UCSD-AML1 (cell line): ENCODE results near the gene HOXD9.

Experiments used
- DNase-seq: peaks from one replicate; lab custom pipeline; 2025; ENCODE audit not compliant: unreplicated experiment; lab: John Stamatoyannopoulos, UW

HOXD9 gene

DNA sequence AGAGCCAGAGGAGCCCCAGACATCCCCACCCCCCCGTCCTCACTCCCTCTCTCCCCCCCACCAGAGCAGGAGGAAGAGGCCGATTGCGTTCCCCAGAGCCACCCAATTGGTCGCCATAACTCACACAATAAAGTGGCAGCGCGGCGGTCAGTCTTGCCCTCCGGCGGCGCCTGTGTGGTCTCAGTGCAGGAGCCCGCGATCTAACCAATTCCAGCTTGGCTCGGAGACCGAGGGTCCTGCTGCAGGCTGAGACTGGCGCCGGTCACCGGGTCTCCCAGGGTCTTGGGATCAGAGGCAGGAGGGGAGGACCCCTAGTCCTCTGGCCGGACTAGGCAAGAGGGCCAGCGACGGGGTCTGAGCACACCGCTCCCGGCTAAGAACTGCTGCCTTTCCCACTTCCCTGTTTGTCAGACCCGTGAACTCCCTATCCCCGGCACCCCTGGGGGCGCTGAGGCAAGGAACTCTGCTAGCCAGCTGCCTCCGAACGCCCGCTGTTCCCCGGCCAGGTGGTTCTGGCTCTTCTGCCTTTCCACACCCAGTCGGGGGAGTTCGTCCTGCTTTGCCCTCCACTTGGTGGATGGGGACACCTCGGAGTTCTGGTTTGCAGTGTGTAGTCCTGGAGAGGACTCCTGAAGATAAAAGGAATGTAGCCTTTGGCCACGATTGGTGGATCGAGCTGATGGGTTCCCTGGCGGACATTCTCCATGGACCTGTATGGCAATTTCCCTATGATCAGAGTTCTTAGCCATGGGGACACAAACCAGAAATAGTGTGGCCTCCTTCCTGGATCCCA, 24.0 kb upstream of the HOXD9 start:
- DNase-seq = no peak

DNA sequence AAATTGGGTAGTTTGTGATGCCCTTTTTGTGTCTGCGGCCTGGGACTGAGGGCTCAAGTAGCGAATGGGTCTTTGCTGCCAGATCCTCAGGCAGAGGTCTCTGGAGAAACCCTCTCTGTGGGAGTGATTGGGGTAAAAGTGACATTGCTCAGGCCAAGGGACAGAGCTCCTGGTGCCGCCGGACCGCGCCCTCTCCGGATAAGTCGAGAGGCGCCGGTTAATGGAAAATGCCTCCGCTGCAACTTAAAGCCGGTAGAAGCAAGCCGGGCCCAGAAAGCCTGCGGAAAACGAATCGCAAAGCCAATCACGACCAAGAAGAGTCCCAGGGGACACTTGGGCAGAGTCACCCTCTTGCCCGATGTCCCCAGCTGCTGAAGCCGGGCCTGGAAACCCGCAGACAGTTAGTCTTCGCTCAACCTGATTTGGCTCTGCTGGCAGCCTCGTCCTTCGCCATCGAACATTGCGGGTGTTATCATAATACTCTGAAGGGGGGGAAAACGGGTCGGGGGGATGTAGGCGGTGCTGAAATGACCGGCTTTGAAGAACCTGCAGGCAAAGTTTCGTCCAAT, 23.3 kb upstream of the HOXD9 start:
- DNase-seq = no peak

DNA sequence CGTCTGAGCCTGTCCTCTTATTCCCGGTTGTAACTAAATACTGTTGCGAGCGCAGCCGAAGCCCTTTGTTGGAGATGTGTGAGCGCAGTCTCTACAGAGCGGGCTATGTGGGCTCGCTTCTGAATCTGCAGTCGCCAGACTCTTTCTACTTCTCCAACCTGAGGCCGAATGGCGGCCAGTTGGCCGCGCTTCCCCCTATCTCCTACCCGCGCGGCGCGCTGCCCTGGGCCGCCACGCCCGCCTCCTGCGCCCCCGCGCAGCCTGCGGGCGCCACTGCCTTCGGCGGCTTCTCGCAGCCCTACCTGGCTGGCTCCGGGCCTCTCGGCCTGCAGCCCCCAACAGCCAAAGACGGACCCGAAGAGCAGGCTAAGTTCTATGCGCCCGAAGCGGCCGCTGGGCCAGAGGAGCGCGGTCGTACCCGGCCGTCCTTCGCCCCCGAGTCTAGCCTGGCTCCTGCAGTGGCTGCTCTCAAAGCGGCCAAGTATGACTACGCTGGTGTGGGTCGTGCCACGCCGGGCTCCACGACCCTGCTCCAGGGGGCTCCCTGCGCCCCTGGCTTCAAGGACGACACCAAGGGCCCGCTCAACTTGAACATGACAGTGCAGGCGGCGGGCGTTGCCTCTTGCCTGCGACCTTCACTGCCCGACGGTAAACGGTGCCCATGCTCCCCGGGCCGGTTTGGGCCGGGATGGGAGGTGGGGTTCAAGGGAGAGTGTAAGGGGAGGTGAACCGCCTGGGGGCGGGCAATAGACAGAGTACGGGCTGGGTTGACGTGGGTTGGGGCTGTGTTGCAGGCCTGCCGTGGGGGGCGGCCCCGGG, 22.6 kb upstream of the HOXD9 start, which contains the start of gene HOXD12:
Gene HOXD12 (plus strand): TSS at position 68 of the 819 bp plus-strand sequence. CDS start 7 bp downstream, at position 75.
- no peak for DNase-seq

DNA sequence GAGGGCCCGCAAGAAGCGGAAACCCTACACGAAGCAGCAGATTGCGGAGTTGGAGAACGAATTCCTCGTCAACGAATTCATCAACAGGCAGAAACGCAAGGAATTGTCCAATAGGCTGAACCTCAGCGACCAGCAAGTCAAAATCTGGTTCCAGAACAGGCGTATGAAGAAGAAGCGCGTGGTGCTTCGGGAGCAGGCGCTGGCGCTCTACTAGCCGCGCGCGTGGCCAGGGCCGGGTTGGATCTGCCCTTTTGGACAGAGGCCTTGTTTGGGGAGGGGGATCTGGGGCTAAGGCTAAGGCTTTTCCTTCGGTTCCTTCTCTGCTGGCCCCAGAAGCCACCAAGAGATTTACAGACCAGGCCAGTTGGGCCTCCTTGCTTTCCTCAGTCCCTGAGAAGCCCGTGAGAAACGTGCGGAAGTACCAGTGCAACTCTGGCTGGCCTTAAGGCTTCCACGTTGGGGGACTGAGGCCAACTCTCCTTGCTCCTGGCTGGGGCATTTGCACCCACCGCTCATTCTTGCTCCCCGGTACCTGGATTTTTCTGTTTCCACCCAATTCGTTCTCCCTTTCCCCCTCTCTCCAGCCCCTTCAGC, 21.9 kb upstream of the HOXD9 start:
- DNase-seq = no peak

DNA sequence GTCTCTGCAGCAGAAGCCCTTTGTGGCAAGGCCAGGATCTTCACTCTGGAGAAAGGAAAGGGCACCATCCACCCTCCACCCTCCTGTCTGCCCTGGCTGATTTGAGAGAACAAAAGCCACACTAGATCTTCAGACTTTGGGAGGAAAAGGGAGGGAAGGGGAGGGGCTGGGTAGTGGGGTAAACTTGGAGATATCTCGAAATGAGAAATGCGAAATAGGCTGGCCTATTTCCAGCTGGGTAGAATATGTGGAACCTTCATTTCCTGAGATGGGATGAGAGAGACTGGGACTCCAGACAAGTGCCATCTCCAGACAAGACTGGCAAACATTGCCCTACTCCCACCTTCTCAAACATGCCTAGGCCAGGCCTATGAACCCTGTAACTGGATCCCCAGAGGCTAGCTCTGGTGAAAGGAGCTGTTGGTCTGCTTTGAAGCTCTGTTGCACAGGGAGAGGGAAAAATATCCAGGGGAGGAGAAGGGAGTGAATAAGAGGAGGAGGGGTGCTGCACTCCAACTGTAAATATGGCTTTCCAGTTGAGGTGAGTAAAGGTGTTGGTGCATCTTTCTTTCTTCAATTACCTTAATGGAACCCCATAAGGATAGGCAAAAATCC, 21.2 kb upstream of the HOXD9 start:
- no peak for DNase-seq

DNA sequence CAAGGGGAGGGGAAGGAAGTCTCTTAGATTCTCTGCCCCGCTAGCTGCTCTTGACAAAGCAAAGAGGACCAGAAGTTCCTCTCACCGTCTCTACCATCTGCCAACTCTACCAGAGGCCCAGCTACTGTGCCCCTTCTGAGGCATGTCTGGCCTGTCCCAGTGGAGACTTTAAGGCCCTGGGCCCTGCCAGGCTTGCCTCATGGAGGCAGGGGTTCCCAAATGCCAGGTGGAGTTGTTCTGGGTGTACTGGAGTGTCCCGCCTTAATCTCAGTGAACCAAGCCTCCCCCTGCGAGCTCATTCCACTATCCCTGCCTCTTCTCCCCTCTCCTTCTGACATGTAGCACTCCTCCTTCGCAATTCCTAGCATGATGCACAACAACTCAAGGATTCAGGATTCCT, 20.7 kb upstream of the HOXD9 start:
- DNase-seq = no peak

DNA sequence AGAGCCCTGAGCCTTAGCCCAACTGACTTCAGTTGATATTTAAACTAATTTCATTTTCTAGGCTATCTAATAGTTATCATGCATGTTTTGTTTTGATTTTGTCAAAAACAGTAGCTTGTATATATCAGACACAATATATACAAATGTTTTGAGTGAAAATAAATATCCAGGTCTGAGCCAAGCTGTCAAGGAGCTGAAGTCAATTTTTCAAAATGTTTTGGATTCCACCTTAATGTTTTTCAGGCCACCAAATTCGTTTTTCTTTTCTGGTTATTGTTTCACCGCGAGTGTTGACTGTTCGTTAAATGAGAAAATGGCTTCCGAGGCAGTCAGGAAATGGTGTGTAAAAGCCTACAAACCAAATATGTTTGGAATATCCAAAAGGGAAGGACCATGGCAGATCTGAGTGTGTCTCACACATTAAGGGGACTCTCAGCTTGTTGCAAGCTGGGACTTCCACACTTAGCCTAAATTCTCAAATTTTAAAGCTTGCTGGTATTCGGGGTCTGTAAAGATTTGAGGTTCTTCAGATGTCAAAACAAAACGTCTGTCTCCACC, 20.1 kb upstream of the HOXD9 start:
- DNase-seq = no peak

DNA sequence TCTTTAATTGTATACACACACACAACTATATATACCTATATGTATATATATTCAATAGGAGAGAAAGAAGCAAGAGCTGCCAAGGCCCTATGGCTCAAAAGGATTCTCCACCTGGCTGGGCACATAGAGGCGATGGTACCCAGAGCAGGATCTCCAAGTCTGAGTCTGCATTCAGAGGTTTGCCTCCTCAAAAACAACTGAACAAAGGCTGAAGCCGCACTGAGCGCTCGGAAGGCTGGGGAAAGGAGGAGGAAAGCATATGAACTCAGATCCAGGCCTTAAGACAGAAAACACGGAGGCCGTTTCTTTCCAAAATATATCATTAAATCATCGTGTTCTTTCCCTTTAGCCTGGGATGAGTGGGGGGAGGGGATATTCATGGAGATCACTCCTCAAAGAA, 19.3 kb upstream of the HOXD9 start:
- DNase-seq = no peak

DNA sequence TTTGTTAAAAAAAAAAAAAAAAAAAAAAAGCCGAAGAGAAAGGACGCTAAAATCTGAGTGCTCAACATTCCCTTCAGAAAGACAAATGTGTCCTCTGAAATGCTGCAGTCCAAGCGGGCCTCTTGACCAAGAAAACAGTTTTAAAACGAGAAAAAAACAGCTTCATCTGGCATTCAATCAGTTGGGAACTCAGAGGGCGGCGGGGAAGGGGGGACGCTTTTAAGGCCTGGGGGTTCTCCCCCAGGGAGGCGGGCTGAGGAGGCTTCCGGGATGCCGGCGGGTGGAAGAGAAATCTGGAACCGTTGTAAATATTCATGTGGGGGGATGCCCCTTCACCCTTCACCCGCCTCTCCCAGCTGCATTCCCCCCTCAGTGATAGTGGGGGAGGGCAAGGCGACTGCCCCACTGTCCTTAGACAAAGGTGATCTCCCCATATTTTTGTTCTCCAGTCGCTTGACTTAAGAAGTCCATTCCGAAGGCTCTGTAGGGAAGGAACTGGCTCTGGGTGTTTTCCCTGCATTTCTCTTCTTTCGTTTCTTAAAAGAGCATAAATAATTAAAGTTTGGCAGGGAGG, 18.7 kb upstream of the HOXD9 start:
- DNase-seq = no peak

DNA sequence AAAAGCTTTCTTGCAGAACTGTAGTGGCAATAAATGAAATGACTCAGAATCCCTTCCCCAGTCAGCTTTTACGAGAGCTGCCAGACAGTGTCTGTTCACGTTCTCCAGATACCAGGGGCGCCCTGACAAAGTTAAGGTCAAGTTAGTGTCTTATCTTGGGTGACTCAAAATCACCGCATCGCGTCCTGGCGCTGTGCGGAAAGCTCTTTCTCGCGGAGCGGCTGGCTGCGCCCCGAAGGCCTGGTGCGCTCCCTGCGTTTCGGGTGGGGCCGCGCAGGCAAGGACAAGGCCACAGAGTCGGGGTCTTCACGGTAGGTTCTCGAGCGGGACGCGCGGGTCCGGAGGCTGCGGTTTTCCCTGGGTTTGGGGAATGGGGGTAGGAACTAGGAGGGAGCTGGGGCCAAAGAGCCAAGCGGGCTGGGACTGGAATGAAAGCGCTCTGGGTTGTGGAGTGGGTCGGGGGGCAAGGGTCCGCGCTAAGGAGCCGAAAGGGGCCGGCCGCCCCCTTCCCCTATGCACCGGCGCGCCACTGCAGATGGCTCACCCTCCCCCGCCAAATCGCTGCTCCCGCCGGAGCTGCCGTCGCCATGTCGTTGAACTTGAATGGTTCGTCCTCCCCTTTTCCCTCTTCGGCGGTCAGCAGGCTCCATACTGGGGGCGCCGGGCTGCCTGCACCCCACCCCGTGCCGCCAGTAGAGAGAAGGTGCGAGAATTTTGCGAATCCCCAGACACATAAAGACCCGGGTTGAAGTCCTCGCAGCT, 18.0 kb upstream of the HOXD9 start:
- no peak for DNase-seq

DNA sequence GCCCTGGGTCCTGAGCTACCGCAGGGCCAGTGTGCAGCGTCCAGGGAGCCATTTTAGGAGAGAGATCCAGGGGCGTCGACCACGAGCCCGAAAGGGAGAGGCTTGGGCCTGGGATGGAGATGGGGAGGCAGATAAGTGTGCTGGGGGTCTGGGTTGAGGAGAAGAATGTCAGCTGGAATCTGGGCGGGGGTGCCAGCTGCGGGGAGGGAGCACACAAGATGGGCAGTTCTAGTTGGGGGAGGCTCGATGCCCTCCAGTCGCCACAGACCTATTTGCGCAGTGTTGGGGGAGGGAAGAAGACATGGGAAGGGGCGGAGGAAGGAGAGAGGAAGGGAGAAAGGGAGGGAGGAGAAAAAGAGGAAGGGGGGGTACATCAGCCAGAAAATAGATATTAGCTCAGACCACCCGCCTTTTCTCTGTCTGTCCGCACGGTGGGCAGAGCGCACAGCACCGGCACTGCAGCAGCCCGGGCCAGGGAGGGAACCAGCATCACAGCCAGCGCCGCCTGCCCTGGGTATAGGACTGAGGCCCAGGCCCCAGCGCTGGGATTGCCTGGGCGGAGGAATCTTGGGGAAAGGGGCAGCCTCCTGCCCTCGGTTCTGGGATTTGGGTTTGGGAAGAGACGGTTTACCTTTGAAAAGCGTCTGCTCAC, 17.3 kb upstream of the HOXD9 start:
- no peak for DNase-seq

DNA sequence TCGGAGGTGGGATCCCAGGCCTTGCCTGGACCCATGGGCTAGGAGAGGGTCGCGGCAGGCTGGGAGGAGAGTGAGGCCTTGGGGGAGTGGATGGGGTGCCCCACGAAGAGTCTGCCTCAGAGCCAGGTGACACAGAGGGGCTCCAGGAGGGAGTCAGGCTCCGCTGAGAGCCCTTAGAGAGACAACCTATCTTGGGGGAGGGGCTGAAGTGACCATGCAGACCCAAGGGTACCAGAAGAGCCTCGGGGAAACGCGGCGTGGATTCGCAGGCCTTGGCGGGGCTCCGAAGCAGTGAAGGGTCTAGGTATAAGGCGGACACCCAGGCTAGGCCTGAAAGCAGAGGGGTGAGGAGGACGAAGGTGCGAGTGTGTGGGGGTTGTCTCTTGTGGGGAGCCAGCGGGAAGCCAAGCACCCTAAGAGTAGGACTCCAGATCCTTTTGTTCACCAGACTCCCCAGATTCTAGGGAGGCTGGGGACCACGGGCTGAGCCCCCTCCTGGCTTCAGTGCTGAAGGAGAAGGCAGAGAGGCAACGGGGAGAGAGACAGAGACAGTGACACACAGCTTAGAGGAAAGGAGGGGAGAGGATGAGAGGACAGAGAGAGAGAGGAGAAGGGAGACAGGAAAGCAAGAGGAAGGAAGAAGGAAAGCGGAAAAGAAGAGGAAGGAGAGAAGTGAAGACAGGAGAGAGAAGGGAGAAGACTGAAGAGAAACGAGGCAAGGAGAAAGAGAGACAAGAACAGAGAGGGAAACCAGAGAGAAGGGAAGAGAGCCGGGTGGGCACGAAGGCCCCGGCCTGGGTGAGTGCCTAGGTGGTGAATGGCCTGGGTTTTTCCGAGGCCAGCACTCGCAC, 16.6 kb upstream of the HOXD9 start:
- DNase-seq = no peak

DNA sequence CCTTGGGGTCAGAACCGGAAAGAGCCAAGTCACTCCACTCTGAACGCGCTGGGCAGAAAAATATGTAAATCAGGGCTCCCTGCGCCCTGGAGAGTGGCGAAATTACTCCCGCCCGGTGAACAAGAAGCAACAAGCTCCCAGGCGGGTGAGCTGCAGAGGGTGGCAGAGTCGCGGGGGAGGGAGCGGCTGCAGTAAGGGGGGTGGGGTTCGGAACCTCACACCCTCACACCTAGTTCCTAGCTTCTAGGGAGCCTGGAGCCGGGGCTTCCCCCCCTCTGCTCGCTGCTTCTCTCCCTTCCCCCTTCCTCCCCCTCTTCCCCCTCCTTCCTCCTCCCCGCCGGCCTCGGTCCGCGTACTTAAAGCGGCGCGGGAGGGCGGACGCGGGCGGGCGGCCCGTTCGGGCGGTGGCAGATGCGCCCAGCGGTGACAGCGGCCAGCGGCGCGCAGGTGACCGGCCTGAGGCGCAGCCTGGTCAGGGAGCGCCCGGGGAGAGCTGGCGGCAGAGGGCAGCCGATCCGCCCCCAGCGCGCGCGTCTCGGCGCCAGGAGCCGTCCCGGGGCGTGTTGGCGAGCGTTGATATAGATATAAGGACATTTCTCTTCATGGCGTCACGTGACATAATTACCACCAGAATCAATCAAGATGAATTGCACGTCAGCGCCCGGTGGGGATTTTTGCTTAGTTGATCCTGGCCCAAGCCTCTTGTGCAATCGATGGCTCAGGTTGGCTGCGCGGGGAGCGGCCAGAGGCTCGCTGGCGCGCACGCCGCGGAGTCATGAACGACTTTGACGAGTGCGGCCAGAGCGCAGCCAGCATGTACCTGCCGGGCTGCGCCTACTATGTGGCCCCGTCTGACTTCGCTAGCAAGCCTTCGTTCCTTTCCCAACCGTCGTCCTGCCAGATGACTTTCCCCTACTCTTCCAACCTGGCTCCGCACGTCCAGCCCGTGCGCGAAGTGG, 15.7 kb upstream of the HOXD9 start, which contains the start of gene HOXD11:
Gene HOXD11 (plus strand): TSS at position 700 of the 959 bp plus-strand sequence. CDS start 76 bp downstream, at position 776.
- no peak for DNase-seq

DNA sequence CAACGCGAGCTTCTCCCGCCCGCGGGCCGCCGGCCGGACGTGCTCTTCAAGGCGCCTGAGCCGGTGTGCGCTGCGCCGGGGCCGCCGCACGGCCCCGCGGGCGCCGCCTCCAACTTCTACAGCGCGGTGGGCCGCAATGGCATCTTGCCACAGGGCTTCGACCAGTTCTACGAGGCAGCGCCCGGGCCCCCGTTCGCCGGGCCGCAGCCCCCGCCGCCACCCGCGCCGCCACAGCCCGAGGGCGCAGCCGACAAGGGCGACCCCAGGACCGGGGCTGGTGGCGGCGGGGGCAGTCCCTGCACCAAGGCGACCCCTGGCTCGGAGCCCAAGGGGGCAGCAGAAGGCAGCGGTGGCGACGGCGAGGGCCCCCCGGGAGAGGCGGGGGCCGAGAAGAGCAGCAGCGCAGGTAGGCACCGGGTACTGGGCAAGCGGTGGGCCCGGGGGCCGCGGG, 14.8 kb upstream of the HOXD9 start:
- no peak for DNase-seq

DNA sequence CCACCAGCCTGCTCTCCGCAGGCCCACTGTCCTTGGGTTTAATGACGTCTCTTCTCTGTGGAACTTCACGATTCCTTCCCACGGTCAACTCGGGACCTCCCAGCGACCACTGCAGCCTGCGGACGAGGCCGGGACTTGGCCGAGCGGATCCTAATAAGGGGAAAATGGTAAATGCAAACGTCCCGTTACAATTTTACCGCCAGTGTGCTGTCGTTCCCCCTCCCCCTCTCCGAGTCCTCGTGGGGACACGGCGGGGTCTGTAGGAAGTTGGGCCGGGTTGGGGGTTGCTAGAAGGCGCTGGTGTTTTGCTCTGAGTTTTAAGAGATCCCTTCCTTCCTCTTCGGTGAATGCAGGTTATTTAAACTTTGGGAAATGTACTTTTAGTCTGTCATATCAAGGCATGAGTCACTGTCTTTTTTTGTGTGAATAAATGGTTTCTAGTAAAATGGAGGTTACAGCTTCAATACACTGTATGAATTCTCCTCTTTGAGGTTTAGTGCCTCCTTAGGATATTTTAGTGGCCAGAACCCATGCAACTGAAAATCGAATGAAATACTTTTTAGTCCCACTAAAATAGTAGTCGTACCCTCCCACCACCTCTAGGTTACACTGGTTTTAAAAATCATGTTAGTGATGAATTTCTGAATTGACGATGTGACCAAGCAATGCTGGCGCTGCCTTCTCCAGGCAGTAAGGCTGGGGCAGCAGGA, 13.2 kb upstream of the HOXD9 start:
- no peak for DNase-seq

DNA sequence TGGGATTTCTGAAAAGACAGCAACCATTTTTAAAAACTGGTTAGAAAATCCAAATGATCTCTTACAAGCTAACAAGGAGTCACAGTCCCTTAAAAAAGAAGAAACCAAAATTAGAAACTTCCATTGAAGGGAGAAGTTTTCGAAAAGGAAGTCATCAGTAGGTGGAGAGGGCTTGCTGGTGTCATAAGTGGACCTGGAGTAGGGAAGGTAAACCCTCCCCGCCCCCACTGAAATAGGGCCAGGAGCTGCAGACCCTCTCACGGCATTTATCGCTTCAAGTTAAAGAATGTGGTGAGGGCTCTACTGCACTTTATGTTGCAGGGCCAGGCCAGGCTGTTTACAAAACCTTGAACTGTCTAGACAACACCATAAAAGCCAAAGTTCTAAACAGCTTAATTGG, 12.6 kb upstream of the HOXD9 start:
- no peak for DNase-seq
